HFFc6 (cell line): Measurements from ENCODE around the gene WDR7. TPM values are rescaled to one million over a fixed set of nuclear protein-coding genes. Genes with fewer than 3 reads are reported as not detected.

Experiments used
- DNase-seq: peaks from one replicate; pipeline ENCODE4 v3.0.0-alpha.2; 2018
- H3K27ac Mint-ChIP-seq: 2 replicates; pipeline ENCODE4 v1.8.0; 2020; ENCODE audit warnings: mild to moderate bottlenecking, mixed read lengths
- H3K27me3 Mint-ChIP-seq: 2 replicates; pipeline ENCODE4 v1.8.0; 2021; ENCODE audit warnings: mild to moderate bottlenecking, moderate library complexity, mixed read lengths; ENCODE audit not compliant: insufficient read depth
- H3K36me3 Mint-ChIP-seq: 2 replicates; pipeline ENCODE4 v1.8.0; 2021; ENCODE audit warnings: low read depth, mixed read lengths
- H3K4me1 Mint-ChIP-seq: 2 replicates; pipeline ENCODE4 v1.8.0; 2020; ENCODE audit warnings: low read depth, mixed read lengths
- H3K4me3 Mint-ChIP-seq: 2 replicates; pipeline ENCODE4 v1.8.0; 2020; ENCODE audit warnings: mild to moderate bottlenecking, moderate library complexity, mixed read lengths
- H3K9me3 Mint-ChIP-seq: 2 replicates; pipeline ENCODE4 v1.8.0; 2020; ENCODE audit warnings: mild to moderate bottlenecking, mixed read lengths
- total RNA-seq, 6 experiments: library from RNA; stranded (reverse); fragmentation: NEBNext Ultra II Directional; extraction: Animal tissue kit (Norgen Biotek cat#: 25700); gene quantifications; 2 replicates in 1 of 6; 3 replicates in 5 of 6; pipeline ENCODE4 v1.2.3, GENCODE V29; 2021
- TF ChIP-seq, protein P1 (sequence below): fragments of 200-600 bp; sonication (generic); IDR thresholded peaks from 2 replicates; pipeline ENCODE4 v1.5.0; 2021; ENCODE audit warnings: antibody characterized with exemption, mild to moderate bottlenecking

The WDR7 gene
- total RNA-seq, 6 experiments from 2014 or later = 14.0 to 19.7 (median 16.6) TPM

DNA sequence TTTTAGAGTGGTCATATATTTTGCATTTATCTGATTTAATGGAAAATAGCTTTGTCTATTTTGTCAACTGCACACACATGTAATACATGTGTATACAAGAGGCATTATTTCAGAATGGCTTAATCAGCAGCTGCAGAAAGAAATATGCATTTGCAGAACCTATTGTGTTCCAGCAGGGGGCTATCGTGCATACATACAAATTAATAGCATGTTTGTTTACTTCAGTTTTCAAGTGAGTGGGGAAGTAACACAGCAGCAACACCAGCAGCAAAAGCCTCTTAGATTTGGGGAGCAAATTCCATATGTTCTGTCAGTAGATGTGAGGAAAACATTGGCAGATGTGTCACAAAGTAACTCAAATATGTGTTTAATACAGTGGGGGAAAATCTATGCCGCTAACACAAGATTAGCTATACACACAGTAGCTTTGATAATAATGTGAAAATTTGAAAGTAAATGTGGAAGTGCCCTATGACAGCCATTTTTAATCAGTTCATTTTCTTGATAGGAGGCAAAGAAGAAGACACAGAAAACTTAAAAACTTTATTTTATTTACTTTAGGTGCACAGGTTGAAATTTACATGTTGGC, 218.1 kb downstream of the WDR7 start:
- no peaks in the 10 kb centered on the region for H3K9me3 Mint-ChIP-seq
- TF ChIP-seq, protein P1, sequence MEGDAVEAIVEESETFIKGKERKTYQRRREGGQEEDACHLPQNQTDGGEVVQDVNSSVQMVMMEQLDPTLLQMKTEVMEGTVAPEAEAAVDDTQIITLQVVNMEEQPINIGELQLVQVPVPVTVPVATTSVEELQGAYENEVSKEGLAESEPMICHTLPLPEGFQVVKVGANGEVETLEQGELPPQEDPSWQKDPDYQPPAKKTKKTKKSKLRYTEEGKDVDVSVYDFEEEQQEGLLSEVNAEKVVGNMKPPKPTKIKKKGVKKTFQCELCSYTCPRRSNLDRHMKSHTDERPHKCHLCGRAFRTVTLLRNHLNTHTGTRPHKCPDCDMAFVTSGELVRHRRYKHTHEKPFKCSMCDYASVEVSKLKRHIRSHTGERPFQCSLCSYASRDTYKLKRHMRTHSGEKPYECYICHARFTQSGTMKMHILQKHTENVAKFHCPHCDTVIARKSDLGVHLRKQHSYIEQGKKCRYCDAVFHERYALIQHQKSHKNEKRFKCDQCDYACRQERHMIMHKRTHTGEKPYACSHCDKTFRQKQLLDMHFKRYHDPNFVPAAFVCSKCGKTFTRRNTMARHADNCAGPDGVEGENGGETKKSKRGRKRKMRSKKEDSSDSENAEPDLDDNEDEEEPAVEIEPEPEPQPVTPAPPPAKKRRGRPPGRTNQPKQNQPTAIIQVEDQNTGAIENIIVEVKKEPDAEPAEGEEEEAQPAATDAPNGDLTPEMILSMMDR = peak; percentile 85
- H3K4me1 Mint-ChIP-seq = peaks cover 4% of the 10 kb centered on the region; the same call in 1 of the 2 replicates
- H3K36me3 Mint-ChIP-seq = no peaks in the 10 kb centered on the region
- no peak overlapping the region for H3K4me3 Mint-ChIP-seq
- no peaks in the 10 kb centered on the region for H3K27me3 Mint-ChIP-seq
- DNase-seq = peak; percentile 61
- H3K27ac Mint-ChIP-seq = no peak overlapping the region

DNA sequence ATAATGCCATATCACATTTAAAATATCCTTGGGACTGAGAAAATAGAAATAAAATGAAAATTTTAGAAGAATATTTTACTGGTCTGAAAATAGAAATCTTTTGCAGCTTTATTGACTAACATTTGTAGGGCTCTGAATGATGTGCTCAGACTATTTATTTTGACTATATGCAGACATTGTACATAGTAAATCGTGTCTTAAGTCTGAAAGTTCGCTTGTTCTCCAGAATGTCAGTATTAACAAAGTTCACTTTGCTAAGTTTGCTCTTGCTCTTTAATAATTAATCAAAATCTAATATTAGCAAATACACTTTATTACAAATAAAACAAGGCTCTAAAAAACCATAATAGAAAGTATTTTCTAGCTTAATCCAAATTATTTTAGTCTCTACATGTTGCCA, 219.8 kb downstream of the WDR7 start:
- Mint-ChIP-seq H3K9me3 (no peaks in the 10 kb centered on the region), H3K36me3 (no peaks in the 10 kb centered on the region), H3K4me1 (peaks cover 4% of the 10 kb centered on the region; the same call in 1 of the 2 replicates), H3K27me3 (no peaks in the 10 kb centered on the region), H3K27ac (no peak overlapping the region), H3K4me3 (no peak overlapping the region)
- DNase-seq = no peak
- TF ChIP-seq, protein P1 = no peak

DNA sequence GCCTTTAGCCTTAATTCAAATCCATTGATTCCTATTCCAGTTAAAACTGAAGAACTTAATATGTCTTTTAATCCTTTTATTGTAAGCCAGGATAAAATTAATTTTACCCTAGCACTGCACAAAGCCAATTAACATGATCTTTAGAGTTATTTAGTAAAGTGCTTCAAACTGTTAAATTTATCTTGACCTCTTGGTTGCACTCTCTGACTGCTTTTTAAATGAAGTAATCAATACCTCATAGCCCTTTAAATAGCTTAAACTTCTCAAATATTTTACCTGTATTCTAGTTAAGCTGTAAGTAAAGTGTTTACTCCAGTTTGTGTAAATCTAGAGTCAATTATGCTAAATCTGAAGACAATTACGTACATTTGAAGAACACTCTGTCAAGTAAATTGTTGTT, 221.0 kb downstream of the WDR7 start:
- no peak for DNase-seq
- Mint-ChIP-seq H3K36me3 (no peaks in the 10 kb centered on the region), H3K27ac (no peak overlapping the region), H3K4me1 (peaks cover 4% of the 10 kb centered on the region; the same call in 1 of the 2 replicates), H3K4me3 (no peak overlapping the region), H3K27me3 (no peaks in the 10 kb centered on the region), H3K9me3 (no peaks in the 10 kb centered on the region)
- TF ChIP-seq, protein P1 = no peak

DNA sequence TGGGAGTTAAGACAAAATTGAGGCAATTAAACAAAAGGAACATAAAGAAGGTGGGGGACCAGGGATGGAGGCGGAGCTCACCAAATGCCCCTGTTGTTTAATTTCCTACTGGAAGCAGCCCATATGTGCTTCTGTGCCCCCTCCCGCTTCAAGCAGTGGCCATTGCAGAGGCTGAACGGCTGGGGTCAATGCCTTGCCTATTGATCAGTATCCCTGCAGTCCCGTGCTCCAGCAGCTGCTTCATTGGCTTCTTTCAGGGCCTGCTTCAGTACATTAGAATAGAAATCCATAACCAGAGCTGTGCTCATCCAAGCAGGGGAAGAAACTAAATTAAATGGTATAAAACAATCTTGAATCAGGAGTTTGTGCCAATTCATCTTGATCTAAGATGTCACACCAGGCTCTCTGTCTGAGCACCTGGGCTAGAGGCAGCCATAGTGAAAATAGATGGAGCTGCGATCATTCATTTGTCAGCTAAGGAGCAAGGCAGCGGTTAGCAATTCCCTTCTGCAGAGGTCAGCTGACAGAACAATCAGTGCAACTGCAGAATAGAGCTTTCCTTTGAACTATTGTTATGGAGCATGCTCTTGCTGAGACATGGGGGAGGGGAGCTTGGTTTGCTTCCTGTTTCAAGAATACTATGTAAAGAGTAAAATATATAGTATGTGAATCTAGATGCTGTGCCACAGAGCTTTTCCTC, 222.4 kb downstream of the WDR7 start:
- TF ChIP-seq, protein P1 = no peak
- Mint-ChIP-seq H3K27me3 (no peaks in the 10 kb centered on the region), H3K36me3 (no peaks in the 10 kb centered on the region), H3K9me3 (no peaks in the 10 kb centered on the region), H3K4me1 (peaks cover 11% of the 10 kb centered on the region), H3K4me3 (no peak overlapping the region), H3K27ac (no peak overlapping the region)
- no peak for DNase-seq

DNA sequence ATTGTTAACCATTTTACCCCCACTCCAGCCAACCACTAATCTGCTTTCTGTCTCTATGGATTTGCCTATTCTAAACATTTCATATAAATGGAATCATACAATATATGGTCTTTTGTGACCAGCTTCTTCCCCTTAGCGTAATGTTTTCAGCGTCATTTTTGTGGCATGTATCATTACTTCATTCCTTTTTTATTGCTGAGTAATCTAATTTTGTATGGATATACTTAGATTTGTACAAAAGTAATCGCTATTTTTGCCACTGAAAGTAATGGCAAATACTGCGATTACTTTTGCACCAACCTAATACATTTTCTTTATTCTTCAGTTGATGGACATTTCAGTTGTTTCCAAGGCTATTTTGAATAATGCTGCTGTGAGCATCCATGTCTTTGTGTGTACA, 227.6 kb downstream of the WDR7 start:
- H3K27me3 Mint-ChIP-seq = no peaks in the 10 kb centered on the region
- no peak overlapping the region for H3K4me3 Mint-ChIP-seq
- TF ChIP-seq, protein P1 = no peak
- peaks cover 14% of the 10 kb centered on the region for H3K4me1 Mint-ChIP-seq
- H3K27ac Mint-ChIP-seq = no peak overlapping the region
- no peak for DNase-seq
- H3K9me3 Mint-ChIP-seq = no peaks in the 10 kb centered on the region
- no peaks in the 10 kb centered on the region for H3K36me3 Mint-ChIP-seq
